ENCODE results near the gene CMSS1.

The CMSS1 gene

DNA sequence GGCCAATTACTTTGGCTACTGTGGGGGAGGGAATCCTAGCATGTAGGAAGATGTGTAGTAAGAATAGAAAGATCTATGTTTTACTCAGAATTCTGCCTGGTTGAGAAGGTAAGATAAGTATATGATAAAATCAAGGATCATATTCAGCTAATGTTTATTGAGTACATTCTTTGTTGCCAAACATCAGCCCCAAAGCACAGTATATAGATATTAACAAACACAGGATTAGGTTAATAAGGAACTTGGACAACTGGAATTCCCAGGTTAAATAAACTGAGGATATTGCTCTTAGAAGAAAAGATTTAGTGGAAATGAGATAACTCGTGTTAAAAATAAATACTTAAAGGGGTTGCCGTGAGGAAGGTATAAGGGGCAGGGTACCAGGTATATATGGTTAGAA lies 167.0 kb downstream of the CMSS1 start:
- CTCF ChIA-PET: no interaction called here
- H3K27ac ChIP-seq: no peak overlapping the region
- no peak for DNase-seq (ENCODE audit: low spot score)
- POLR2A ChIA-PET (ENCODE audit: low non-redundant PET): no interaction called here
- TF ChIP-seq, protein P1, sequence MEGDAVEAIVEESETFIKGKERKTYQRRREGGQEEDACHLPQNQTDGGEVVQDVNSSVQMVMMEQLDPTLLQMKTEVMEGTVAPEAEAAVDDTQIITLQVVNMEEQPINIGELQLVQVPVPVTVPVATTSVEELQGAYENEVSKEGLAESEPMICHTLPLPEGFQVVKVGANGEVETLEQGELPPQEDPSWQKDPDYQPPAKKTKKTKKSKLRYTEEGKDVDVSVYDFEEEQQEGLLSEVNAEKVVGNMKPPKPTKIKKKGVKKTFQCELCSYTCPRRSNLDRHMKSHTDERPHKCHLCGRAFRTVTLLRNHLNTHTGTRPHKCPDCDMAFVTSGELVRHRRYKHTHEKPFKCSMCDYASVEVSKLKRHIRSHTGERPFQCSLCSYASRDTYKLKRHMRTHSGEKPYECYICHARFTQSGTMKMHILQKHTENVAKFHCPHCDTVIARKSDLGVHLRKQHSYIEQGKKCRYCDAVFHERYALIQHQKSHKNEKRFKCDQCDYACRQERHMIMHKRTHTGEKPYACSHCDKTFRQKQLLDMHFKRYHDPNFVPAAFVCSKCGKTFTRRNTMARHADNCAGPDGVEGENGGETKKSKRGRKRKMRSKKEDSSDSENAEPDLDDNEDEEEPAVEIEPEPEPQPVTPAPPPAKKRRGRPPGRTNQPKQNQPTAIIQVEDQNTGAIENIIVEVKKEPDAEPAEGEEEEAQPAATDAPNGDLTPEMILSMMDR (conservative IDR thresholded peaks at IDR 0.05; ENCODE audit: low read depth): no peak

DNA sequence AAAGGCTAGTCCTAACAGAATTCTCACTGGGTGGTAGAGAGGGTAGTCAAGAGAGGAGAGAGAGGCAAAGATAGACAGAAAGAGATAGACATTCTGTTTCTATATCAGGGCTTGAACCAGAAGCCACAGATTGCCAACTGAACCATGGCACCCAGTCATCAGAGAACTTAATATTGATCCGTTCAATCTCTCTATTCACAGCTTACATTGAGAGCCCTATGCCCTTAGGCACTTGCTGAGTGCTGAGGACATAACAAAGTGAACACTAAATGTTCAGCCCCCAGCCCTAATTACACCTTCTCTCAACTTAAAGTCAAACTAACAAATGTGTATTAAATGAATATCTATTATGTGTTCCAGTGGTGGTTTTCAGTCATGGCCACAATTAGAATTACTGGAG lies 172.5 kb downstream of the CMSS1 start:
- CTCF ChIA-PET: no interaction called here
- POLR2A ChIA-PET (ENCODE audit: low non-redundant PET): no interaction called here
- TF ChIP-seq, protein P1 (conservative IDR thresholded peaks at IDR 0.05; ENCODE audit: low read depth): no peak

DNA sequence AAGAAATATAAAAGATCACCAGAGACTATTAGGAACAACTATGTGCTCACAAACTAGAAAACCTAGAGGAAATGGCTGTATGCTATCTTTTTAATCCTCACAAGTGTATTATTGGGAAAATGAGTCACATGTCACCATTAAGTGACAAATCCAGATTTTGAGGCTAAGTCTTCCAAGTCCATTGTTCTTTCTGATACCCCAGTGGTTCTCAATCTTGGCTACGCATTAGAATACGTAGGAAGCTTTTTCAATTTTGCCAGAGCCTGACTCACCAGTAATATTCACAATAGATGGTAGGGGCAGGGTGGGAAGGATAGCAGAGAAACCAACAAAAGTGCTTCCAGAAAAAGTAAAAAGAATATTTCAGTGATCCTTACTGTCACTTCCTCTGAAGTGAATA lies 179.6 kb downstream of the CMSS1 start:
- TF ChIP-seq, protein P1 (conservative IDR thresholded peaks at IDR 0.05; ENCODE audit: low read depth): no peak
- H3K27ac ChIP-seq: no peak overlapping the region
- DNase-seq (ENCODE audit: low spot score): no peak
- ChIA-PET POLR2A (ENCODE audit: low non-redundant PET) (no interaction called here), CTCF (no interaction called here)

More for the DNA sequence above, 172.5 kb downstream of the CMSS1 start:
- H3K27ac ChIP-seq: no peak overlapping the region
- no peak for DNase-seq (ENCODE audit: low spot score)

DNA sequence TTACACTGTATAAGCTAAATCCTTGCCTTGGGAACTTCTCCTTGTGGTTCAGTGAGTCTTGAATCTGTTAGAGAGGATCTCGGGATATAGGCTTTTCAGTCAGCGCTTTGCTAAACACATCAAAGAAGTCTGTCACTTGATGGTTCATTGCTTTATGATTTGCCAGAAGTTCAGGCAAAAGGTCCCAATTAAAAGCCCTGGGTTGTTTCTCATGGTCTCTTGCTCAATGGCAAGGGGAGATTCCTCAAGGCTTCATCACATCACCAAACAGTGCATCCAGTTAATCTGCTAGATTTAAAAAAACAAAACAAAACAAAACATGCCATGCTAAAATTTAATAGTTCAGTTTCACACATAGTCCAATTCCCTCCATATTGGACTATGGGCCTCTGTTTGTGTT lies 181.9 kb downstream of the CMSS1 start:
- H3K27ac ChIP-seq: no peak overlapping the region
- CTCF ChIA-PET: no interaction called here
- TF ChIP-seq, protein P1 (conservative IDR thresholded peaks at IDR 0.05; ENCODE audit: low read depth): no peak
- POLR2A ChIA-PET (ENCODE audit: low non-redundant PET): no interaction called here
- no peak for DNase-seq (ENCODE audit: low spot score)

DNA sequence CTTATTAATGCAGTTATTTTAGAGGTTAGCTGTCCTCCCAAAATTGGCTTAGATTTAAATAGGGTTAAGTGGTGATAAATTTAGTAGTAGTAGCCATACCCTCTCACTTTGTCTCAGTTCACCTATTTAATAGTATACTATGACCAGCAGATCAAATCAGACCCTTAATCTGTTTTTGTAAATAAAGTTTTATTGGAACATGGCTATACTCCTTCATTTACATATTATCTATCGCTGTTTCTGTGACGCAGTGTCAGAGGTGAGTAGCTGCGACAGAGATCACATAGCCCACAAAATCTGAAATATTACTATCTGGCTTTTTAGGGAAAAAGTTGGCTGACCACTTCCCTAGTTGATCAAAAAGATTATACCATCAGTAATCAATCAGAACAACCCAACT lies 183.4 kb downstream of the CMSS1 start:
- CTCF ChIA-PET: interaction anchor here (0.6 to 1.0 kb wide), 2 partner anchors 158 to 169 kb away, joined by 3 to 4 read pairs; no protein-coding TSS in a partner anchor
- H3K27ac ChIP-seq: no peak overlapping the region
- TF ChIP-seq, protein P1 (conservative IDR thresholded peaks at IDR 0.05; ENCODE audit: low read depth): no peak
- POLR2A ChIA-PET (ENCODE audit: low non-redundant PET): no interaction called here
- DNase-seq (ENCODE audit: low spot score): no peak

DNA sequence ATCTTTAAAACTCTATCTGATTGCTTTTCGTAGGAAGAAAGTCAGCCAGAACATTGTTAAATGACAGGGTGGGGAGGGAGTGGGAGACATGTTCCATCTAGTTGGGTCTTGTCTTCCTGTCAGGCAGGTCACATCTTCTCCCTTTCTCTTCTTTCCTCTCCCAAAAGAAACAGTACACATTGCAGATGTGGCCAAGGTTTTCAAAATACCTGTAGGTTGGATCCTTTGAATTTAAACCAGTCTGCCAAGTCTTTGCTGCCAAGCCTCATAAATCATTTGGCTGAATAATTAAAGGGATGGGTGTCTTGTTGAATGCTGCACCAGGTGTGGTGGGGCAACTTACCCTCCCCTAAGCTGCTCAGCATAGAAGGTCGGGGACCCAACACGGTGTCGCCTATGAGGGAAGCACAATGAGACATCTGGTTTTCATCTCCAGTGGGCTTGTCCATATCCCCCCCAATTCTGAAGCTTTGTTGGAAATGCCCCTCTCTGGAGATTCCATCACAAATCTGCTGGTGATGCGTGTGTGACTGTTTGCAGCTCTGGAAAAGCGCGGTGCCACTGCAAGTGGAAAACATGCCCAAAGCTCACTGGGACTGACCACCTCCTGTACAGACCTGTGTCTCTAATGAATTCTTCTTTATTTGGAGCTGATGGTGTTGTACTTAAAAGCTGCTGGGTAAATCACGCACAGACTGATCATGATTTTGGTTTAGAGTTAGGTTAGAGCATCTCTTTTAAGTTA lies 184.0 kb downstream of the CMSS1 start:
- H3K27ac ChIP-seq: peak overlapping the region; percentile 89
- DNase-seq (ENCODE audit: low spot score): peak; percentile 77
- TF ChIP-seq, protein P1 (conservative IDR thresholded peaks at IDR 0.05; ENCODE audit: low read depth): no peak
- ChIA-PET POLR2A (ENCODE audit: low non-redundant PET) (interaction anchor here (0.6 kb wide), 1 partner anchor 1061 kb away, joined by 3 read pairs; no protein-coding TSS in a partner anchor), CTCF (interaction anchor here (0.6 to 1.0 kb wide), 3 partner anchors 36 to 1032 kb away, joined by 3 read pairs; no protein-coding TSS in a partner anchor)

All from RWPE1 (cell line).